NCI-H2107 (cell line): ENCODE data around the gene SYNGR2.

Source experiments
- DNase-seq: peaks from one replicate; lab custom pipeline; 2025; lab: John Stamatoyannopoulos, UW

Gene SYNGR2, protein sequence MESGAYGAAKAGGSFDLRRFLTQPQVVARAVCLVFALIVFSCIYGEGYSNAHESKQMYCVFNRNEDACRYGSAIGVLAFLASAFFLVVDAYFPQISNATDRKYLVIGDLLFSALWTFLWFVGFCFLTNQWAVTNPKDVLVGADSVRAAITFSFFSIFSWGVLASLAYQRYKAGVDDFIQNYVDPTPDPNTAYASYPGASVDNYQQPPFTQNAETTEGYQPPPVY

GRCh38 chr17:78168242-78168902 is at the start of gene SYNGR2:
TSS of gene SYNGR2 (plus strand) at chr17:78168581. CDS start at chr17:78168617, 36 bp downstream.
- DNase-seq, result peak; percentile 66

DNA sequence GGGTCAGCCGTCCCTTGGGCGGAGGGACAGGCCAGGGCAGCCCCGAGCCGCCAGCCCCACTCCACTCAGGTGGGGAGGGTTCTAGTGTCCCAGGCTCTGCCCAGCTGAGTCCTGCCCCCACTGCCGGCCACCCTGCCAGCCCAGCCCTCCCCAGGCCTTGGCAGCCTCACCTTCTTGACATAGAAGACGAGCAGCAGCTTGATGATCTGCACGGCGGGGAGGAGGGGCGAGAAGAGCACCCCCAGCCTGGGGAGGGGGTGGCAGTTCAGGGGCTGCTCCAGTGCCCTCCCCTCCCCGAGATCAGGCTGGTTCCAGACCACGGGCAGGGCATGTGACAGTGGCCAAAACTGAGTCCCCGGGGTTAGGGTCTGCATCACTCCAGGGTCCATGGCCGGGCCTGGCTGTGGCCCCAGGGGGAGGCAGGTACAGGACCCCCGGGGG is 49.6 kb upstream of the SYNGR2 start:
- no peak for DNase-seq

DNA sequence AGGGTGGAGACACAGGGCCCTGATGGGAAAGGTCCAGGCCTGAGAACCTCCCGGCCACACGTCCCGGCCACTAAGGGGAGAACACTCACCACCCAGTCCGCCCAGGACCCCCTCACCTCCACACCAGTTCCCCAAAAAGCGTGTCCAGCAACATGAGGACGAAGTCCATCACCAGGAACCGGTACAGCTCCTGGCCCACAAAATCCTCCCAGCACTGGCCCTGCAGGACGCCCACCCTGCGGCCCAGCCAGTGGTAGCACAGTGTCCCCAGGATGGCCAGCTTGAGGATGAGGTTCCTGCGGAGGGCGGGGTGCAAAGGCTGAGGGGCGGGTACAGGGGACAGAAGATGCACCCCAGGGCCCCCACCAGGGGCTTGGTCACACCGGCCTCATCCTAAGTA is 47.8 kb upstream of the SYNGR2 start:
- DNase-seq, result no peak

GRCh38 chr17:78120971-78121800 is 47.2 kb upstream of the SYNGR2 start:
- no peak for DNase-seq

DNA sequence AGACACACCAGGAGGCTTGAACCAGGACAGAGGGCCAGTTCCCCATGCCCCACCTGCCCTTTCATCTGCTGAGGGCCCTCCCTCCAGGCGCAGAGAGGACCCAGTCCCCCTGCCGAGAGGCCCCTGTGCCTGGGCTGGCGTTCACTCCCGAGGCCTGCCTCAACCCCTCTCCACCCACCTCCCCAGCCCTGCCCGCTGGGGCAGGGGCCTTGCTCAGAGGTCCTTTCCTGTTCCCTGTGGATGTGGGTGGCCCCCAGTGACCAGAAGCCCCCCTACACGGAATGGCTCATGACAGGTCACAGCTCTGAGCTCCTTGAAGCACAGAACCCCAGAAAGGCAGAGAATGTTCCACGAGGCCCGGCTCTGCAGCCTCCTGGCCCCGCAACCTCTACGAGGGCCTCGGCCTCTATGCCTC is 46.6 kb upstream of the SYNGR2 start:
- no peak for DNase-seq

DNA sequence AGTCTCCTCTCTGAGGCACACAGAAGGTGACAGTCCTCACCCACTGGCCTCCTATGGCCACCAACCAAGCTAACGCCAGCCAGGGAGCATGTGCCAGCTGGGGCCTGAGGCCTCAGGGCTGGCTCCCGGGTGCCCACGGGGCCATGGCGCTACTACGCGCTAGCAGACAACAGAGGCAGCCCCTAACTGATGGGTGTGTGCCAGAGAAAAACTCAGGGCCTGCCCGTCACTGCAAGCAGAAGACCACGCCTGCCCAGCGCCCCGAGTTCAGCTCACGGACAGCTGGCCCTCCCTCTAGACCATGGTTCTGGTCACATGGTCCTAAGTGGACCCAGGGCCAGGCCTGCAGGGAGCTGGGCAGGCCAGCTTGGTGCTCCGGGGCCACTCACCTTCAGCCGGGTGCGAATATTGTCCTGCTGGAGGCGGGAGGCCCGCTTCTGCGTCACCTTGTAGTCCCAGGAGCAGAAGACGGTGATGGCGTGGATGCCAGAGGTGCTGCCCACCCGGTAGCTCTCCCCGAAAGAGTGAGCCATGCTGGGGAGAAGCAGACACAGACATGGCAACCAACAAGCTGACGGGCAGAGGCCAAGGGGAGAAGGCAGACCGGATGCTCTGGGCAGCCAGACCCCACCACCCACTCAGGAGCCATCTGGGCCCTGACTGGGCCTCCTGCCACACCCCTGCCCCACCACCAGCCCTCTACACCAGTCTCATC is 46.0 kb upstream of the SYNGR2 start:
- DNase-seq, result no peak

DNA sequence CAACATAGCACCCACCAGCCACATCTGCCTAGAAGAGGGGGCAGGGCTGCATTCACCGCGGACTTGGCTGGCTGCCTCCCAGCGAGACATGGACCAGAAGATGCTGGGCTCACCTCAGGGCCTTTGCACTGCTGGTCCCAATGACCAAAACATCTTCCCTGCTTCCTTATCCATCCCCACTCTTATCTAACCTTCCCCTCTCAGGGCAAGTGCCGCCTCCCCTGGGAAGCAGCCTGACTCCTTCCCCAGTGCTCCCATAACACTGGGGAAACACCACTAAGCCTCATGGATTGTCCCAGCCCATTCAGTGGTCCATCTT is 45.5 kb upstream of the SYNGR2 start:
- no peak for DNase-seq

- no peak for DNase-seq
These were observed 45.0 kb upstream of the SYNGR2 start for GRCh38 chr17:78123258-78123929.

DNA sequence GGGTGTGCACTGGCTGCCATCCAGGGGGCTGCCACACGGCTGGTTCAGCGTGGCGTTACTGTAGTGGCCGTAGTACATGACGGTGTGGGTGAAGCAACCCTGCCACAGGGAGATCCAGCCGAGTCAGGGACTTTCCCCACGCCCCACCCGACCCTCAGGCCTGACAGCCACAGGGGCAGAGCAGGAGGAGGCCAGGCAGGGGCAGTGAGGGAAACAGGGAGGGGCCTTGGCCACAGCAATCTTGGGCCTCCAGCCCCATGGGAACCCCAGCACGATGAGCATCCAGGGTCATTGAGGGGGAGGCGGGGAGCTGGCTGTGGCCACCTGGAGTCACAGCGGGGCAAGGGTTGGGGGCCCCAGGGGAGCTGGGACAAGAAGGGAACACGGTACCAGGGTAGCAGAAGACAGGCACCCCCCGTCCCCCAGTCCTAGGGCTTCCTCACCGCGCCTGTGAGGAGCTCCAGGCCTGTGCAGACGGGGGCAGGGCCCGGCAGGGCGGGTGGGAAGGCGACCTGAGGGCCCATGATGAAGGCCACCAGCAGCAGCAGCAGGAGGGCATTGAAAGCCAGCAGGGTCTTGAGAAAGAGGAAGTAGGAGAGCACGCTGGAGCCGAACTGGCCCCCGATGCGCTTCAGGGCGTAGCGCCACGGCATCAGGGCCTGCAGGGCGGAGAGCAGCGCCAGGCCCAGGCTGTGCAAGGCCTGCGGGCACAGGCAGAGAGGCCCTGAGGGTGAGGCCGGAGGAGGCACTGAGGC is 44.1 kb upstream of the SYNGR2 start:
- no peak for DNase-seq

DNA sequence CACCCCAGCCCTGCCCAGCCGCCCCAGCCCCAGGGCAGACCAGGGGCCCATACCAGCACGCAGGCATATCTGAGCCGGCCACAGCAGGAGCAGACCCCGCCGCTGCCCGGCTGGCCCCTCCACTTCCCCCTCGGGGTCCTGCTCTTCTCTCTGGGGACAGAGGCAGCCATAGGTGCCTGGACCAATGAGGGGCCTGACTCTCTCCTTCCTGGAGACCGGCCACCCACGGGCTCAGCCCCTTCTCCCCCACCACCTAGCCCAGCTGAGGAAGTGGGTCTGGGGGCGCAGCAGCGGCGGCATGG is 43.6 kb upstream of the SYNGR2 start:
- DNase-seq, result no peak

DNA sequence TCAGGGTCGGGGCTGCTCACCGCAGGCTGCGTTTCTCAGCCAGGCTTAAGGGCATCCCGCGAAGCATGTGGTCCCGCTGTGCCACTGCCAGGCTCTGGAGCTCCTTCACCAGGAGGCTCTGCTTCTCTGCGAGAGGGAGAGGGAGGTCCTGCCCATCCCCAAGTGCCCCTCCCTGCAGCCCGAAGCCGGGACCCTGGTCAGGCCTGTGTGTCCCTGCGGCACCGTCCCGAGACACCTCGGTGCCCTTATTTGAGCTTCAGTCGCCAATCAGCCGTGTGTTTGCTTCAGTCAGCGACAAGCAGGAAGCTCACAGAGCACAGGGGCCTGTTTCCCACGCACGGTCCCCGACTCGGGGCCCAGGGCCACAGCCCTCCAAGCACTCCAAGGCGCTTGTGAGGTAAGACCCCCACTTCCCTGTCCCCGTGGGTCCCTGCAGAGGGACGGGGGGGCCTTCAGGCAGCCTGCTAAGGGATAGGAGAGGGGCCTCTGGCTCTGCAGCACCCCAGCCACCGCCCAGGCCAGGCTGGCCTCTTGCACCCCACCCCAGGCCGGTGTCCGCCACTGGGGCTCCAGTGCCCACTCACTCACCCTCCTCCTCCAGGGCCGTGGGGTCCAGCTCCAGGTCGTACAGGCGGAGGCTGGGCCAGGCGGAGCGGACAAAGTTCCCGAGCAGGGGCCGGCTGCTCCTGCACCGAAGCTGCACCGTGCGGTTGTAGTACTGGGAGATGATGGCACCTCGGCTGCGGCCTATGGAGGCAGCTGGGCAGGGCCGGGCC is 43.1 kb upstream of the SYNGR2 start:
- DNase-seq, result no peak

DNA sequence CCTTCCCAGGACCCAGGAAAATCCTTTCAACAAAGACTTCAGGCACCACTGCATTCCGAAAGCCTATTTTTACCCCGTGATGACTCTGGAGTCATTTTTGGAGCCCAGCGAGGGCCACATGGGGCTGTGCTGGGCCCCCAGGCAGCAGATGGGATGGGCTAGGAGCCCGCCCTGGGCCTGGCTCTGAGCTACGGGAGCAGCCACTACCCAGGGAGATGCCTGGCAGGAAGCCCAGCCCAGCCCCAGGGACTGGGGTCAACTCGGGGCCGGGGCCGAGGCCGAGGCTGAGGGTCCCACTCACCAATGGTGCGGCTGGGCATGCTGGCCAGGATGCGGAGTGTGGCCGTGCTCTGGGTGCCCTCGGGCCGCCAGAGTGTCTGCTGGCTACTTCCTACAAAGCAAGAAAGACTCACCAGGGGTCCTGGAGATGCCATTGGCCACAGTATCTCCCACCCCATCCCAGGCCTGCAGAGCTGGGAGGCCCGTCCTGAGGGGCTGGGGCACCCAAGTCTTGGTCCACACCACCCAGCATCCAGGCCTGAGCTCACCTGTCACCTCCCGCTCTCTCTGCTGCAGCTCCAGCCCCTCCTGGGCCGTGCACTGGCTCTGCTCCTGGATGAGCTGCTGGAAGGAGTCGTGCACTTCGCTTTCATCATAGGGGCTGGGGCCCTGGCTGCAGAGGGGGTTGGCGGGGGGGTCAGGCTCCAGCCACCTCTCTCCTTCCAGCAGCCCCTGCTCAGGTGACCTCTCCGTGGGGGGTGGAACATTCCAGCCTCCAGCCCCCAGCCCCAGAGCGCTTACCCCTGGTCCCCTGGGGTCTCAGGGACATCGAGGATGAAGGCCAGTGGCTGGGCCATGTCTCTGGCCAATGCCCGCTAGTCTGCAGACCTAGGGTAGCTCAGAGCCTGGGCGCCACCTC is 42.1 kb upstream of the SYNGR2 start:
- no peak for DNase-seq

DNA sequence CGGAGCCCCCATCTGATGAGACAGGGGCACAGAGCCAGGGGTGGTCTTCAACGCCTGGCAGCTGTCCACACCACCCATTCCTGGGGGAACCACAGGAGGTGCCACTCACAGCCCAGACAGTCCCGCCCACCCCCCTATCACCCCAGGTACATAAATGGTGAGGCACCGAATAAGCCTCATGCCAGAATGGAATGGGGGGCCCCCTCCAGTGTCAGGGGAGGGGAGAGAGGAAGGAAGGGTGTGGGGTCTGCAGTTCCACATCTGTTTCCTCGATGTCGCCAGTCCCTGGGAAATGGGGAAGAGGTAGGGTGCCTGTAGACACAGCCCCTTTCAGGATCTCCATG is 41.5 kb upstream of the SYNGR2 start:
- DNase-seq, result no peak

DNA sequence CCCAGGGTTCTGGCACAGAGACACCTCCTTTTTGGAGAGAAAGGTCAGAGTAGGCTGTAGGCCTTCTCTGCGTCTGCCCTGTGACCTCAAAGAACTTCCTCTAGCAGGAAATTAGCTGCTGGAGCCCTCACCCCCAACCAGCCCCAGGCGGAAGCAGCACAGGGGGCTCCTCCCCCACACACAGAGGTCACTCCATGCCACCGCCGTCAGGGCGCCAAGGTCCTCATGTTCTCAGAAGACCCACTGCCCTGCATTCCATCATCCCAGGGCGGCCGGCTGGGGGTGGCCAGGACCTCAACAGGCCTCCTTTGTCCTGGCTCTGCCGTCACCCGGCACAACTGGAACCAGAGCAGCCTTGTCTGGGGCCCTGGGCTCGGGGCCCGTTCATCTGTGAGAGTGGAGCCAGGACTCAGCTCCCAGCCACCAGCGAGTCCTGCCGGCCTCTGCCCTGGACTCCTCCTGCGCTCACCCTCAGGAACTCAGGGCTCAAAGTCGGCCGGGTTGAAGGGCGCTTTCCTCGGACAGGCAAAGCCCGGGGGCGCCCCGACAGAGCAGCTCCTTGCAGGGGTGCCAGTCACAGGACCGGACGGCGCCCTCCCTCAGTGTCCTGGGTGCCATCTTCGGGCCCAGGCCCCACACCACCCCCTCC is 41.0 kb upstream of the SYNGR2 start:
- no peak for DNase-seq

DNA sequence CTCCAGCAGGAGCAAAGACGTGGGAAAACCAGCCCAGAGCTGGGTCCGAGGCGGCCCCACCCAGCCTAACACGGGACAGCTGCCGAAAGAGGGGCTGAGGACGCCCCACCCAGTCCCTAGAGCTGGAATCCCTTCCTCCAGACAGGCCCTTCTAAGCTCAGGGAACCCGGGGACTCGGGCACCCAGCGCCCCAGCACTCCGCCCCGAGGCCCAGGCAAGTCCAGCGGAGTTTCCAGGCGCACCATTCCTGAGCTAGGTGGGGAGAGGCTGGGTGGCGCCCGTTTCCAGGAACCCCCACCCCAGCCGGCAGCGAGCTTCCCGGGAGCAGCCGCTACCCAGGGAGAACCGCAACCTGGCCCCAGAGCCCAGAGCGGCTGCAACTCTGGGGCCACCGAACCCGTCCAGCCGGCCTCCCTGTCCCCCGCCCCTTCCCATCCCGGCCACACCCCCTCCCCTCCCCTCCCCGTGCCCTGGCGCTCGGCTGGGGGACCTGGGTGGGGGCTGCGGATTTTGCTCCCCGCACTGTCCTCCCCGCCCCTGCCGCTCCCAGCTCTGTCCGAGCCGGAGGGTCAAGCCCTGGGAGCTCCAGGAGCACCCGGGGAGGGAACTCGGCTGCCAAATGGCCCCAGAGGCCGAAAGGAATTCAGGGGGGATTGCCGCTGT is 40.4 kb upstream of the SYNGR2 start:
- DNase-seq, result no peak

DNA sequence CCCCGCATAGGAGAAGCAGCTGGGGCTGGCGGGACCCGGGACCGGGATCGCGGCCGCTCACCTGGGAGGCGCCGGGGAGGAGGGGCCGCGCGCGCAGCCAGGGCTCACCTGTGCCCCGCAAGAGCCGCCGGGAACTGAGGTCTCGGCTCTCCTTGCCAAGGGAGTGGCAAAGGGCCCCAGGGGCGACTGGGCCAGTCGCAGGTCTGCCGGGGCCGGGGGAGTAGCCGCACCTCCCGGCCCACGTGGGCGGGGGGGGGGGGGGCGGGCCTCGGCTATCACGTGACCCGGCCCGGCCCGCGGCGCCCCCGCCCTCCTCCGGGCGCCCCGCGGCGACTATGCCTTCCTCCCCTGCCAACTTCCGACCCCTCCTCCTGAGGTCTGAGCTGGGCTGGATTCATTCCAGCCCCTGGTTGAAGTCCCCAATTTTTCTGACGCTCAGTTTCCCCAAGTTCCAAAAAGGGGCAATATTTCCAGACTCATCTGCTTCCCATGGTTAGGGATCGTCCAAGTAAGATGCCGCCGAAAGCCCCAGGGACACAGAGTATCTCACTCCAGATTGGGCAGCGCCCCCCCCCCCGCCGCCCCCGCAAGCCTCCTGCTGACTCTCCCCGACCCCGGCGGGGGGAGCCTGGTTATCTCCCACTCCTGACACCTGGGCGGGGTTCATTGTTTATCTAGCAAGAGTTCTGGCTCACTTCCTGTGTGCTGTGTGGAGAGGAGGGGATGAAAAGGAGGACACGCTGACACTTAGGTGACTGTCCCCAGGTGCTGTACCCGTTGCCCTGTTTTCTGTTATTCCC is 39.6 kb upstream of the SYNGR2 start, which contains the start of gene TMC6:
TMC6 (minus strand) TSS at position 205 of the 800 bp plus-strand sequence. CDS start 1,923 bp downstream, outside the sequence.
- no peak for DNase-seq

DNA sequence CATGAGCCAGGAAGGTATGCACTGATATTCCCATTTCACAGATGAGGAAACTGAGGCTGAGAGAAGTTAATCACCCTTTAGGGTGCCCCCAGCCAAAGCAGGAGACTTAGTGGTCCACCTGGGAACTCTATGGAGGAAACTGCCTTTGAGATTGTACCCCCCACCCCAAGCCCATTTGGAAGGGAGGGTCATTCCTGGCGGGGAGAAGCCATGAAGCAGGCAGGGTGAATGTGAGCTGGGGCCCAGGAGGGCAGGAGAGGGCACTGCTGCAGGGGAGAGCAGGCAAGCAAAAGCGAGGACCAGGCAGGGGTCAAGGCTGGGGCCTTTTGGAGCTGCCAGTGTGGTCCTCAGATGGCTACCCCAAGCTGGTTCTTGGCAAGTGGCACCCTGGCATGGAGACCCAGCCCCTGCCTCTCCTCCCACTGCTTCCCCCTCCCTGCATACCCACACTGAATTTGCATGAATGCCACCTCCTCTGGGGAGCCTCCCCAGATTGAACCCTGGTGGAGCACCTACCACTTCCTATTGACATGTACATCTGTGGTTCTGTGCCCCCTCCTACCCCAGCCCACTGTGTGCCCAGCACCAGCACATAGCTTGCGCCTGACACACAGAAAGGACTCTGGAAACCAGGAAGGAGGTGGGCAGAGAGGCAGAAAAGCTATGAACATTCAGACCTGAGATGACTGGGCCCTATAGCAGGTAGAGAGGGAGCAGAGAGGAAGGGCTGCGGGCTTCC is 38.9 kb upstream of the SYNGR2 start:
- DNase-seq, result no peak
